Activated CD4-positive, alpha-beta T cell treated with anti-CD3 and anti-CD28 coated beads, Interleukin-2, Interleukin-4, amounts not matched to agents 100 ng/mL and 50 ng/mL, durations not matched to agents 16 hours and 8 hours (primary cell): Measurements from ENCODE around the gene CASP9.
"Not testable (repeated sequence)": the region's sequence is repeated elsewhere in the genome, so short reads cannot be mapped to it uniquely, and the experiment has no call there.

ENCODE experiments used
- DNase-seq: peaks from one replicate; pipeline ENCODE4 v3.0.0-alpha.2; 2020; ENCODE audit warnings: low spot score

The CASP9 gene

GRCh38 chr1:15469361-15469760, 54.7 kb downstream of the CASP9 start:
- no peak for DNase-seq

GRCh38 chr1:15468145-15468544, 55.9 kb downstream of the CASP9 start:
- no peak for DNase-seq

GRCh38 chr1:15466955-15467625, 56.9 kb downstream of the CASP9 start:
- not testable (repeated sequence) for DNase-seq

GRCh38 chr1:15465674-15466073, 58.3 kb downstream of the CASP9 start:
- no peak for DNase-seq

GRCh38 chr1:15463926-15464322, 60.1 kb downstream of the CASP9 start:
- DNase-seq, result not testable (repeated sequence)

GRCh38 chr1:15463064-15463800, 60.8 kb downstream of the CASP9 start:
- not testable (repeated sequence) for DNase-seq

- no peak for DNase-seq
Measured at GRCh38 chr1:15460708-15461095, 63.3 kb downstream of the CASP9 start.

GRCh38 chr1:15459771-15460707, 64.0 kb downstream of the CASP9 start:
- no peak for DNase-seq

- not testable (repeated sequence) for DNase-seq
Measured at GRCh38 chr1:15458388-15458787, 65.6 kb downstream of the CASP9 start.

GRCh38 chr1:15457585-15457984, 66.4 kb downstream of the CASP9 start:
- no peak for DNase-seq

- DNase-seq, result no peak
Measured at GRCh38 chr1:15456313-15456954, 67.6 kb downstream of the CASP9 start, which contains the start of gene CELA2A. TSS of gene CELA2A (plus strand) at chr1:15456732. CDS start at chr1:15456754, 22 bp downstream.

GRCh38 chr1:15455522-15455921, 68.5 kb downstream of the CASP9 start:
- DNase-seq, result no peak

- DNase-seq, result no peak
Measured at GRCh38 chr1:15454256-15454655, 69.8 kb downstream of the CASP9 start.

GRCh38 chr1:15453734-15454133, 70.3 kb downstream of the CASP9 start:
- DNase-seq, result no peak

GRCh38 chr1:15452866-15453571, 71.0 kb downstream of the CASP9 start:
- no peak for DNase-seq

- DNase-seq, result no peak
Measured at GRCh38 chr1:15452216-15452615, 71.8 kb downstream of the CASP9 start.

GRCh38 chr1:15451014-15451722, 72.8 kb downstream of the CASP9 start:
- DNase-seq, result no peak

- no peak for DNase-seq
Measured at GRCh38 chr1:15449567-15449966, 74.4 kb downstream of the CASP9 start.

GRCh38 chr1:15448877-15449462, 75.0 kb downstream of the CASP9 start:
- no peak for DNase-seq

- DNase-seq, result no peak
Measured at GRCh38 chr1:15446212-15446611, 77.8 kb downstream of the CASP9 start.
